HEK293 (cell line): ENCODE measurements around the gene WDR7.

ENCODE experiments used
- CTCF ChIA-PET: fragments of 350-600 bp; formaldehyde crosslinking; extraction: SDS; loops from one replicate; lab custom pipeline; 2021; ENCODE audit warnings: antibody characterized with exemption; lab: Yijun Ruan, JAX
- POLR2A ChIA-PET: fragments of 300-600 bp; formaldehyde crosslinking; extraction: SDS; loops from one replicate; lab custom pipeline; 2020; ENCODE audit warnings: antibody characterized with exemption, inconsistent platforms; lab: Yijun Ruan, JAX
- H3K27ac ChIP-seq: fragments of 200-500 bp; sonication (Bioruptor generic); 2 replicates; pipeline ENCODE4 v1.5.1; 2014; ENCODE audit warnings: low read depth, low read length, control low read depth, inconsistent platforms; ENCODE audit errors: extremely low read depth
- H3K36me3 ChIP-seq, 2 experiments: fragments of 200-500 bp in 1 of 2; sonication (Bioruptor generic) in 1 of 2; 1 replicate in 1 of 2; 2 replicates in 1 of 2; pipeline ENCODE4 v1.5.1; 2014 to 2017; ENCODE audit warnings: inconsistent platforms in 2 of 2, low read length in 2 of 2; ENCODE audit not compliant: control insufficient read depth in 2 of 2, insufficient read depth in 1 of 2
- H3K4me1 ChIP-seq: fragments of 200-500 bp; sonication (Bioruptor generic); 2 replicates; pipeline ENCODE4 v1.5.1; 2014; ENCODE audit warnings: mild to moderate bottlenecking, low read length, inconsistent platforms; ENCODE audit not compliant: control insufficient read depth, insufficient read depth
- H3K4me3 ChIP-seq: 2 replicates; pipeline ENCODE4 v1.5.1; 2011; ENCODE audit warnings: low read depth, mild to moderate bottlenecking, control low read depth, low read length, moderate library complexity
- H3K9me3 ChIP-seq: fragments of 200-500 bp; sonication (Bioruptor generic); 2 replicates; pipeline ENCODE4 v1.5.1; 2014; ENCODE audit warnings: low read depth, low read length, inconsistent platforms; ENCODE audit not compliant: control insufficient read depth, insufficient read depth
- BCL6B ChIP-seq: fragments of 450-650 bp; formaldehyde crosslinking; IDR thresholded peaks from 2 replicates; pipeline ENCODE4 v1.5.1; 2017; ENCODE audit warnings: missing biosample characterization, missing genetic modification characterization
- GLIS1 ChIP-seq: fragments of 450-650 bp; formaldehyde crosslinking; IDR thresholded peaks from 2 replicates; pipeline ENCODE4 v1.5.1; 2016; ENCODE audit warnings: missing biosample characterization, missing genetic modification characterization
- HOXA7 ChIP-seq: sonication (generic); formaldehyde crosslinking; IDR thresholded peaks from 2 replicates; pipeline ENCODE4 v1.8.1; 2022; ENCODE audit warnings: missing genetic modification reagents, borderline replicate concordance
- HOXD13 ChIP-seq: sonication (generic); formaldehyde crosslinking; IDR thresholded peaks from 2 replicates; pipeline ENCODE4 v1.8.0; 2022; ENCODE audit warnings: missing genetic modification reagents, borderline replicate concordance
- TSHZ1 ChIP-seq: fragments of 450-650 bp; formaldehyde crosslinking; IDR thresholded peaks from 2 replicates; pipeline ENCODE4 v1.5.1; 2016; ENCODE audit warnings: missing biosample characterization, missing genetic modification characterization, borderline replicate concordance
- ZFP41 ChIP-seq: fragments of 450-650 bp; formaldehyde crosslinking; IDR thresholded peaks from 2 replicates; pipeline ENCODE4 v1.5.1; 2016; ENCODE audit warnings: missing biosample characterization, missing genetic modification characterization, borderline replicate concordance
- ZNF10 ChIP-seq: fragments of 450-650 bp; formaldehyde crosslinking; IDR thresholded peaks from 2 replicates; pipeline ENCODE4 v1.5.1; 2017; ENCODE audit warnings: missing biosample characterization, missing genetic modification characterization
- ZNF133 ChIP-seq: fragments of 450-650 bp; formaldehyde crosslinking; IDR thresholded peaks from 2 replicates; pipeline ENCODE4 v1.5.1; 2016; ENCODE audit warnings: missing biosample characterization, missing genetic modification characterization
- ZNF140 ChIP-seq: fragments of 450-650 bp; formaldehyde crosslinking; IDR thresholded peaks from 2 replicates; pipeline ENCODE4 v1.5.1; 2016; ENCODE audit warnings: missing biosample characterization, missing genetic modification characterization
- ZNF175 ChIP-seq: fragments of 450-650 bp; formaldehyde crosslinking; IDR thresholded peaks from 2 replicates; pipeline ENCODE4 v1.5.1; 2016; ENCODE audit warnings: missing biosample characterization, missing genetic modification characterization
- ZNF280C ChIP-seq: fragments of 450-650 bp; formaldehyde crosslinking; IDR thresholded peaks from 2 replicates; pipeline ENCODE4 v1.5.1; 2016; ENCODE audit warnings: missing biosample characterization, missing genetic modification characterization
- ZNF280D ChIP-seq: fragments of 450-650 bp; formaldehyde crosslinking; IDR thresholded peaks from 2 replicates; pipeline ENCODE4 v1.5.1; 2016; ENCODE audit warnings: missing biosample characterization, missing genetic modification characterization
- ZNF621 ChIP-seq: fragments of 450-650 bp; formaldehyde crosslinking; IDR thresholded peaks from 2 replicates; pipeline ENCODE4 v1.5.1; 2017; ENCODE audit warnings: missing biosample characterization, missing genetic modification characterization
- ZNF664 ChIP-seq: fragments of 450-650 bp; formaldehyde crosslinking; IDR thresholded peaks from 2 replicates; pipeline ENCODE4 v1.5.1; 2016; ENCODE audit warnings: missing biosample characterization, missing genetic modification characterization
- ZNF670 ChIP-seq: fragments of 450-650 bp; formaldehyde crosslinking; IDR thresholded peaks from 2 replicates; pipeline ENCODE4 v1.5.1; 2016; ENCODE audit warnings: missing biosample characterization, missing genetic modification characterization, low read depth
- ZNF692 ChIP-seq: fragments of 450-650 bp; formaldehyde crosslinking; IDR thresholded peaks from 2 replicates; pipeline ENCODE4 v1.5.1; 2016; ENCODE audit warnings: missing biosample characterization, missing genetic modification characterization
- ZNF768 ChIP-seq: fragments of 450-650 bp; formaldehyde crosslinking; IDR thresholded peaks from 2 replicates; pipeline ENCODE4 v1.5.1; 2018; ENCODE audit warnings: missing biosample characterization, mild to moderate bottlenecking, missing genetic modification characterization
- ZNF777 ChIP-seq: fragments of 450-650 bp; formaldehyde crosslinking; IDR thresholded peaks from 2 replicates; pipeline ENCODE4 v1.5.1; 2017; ENCODE audit warnings: missing biosample characterization, missing genetic modification characterization, borderline replicate concordance
- ZSCAN23 ChIP-seq: fragments of 450-650 bp; formaldehyde crosslinking; IDR thresholded peaks from 2 replicates; pipeline ENCODE4 v1.5.1; 2016; ENCODE audit warnings: missing biosample characterization, missing genetic modification characterization

WDR7 gene

GRCh38 chr18:56606618-56607017, 44.5 kb upstream of the WDR7 start:
- Histone ChIP-seq H3K27ac (no peak overlapping the region), H3K9me3 (no peaks in the 10 kb centered on the region), H3K36me3 (peaks cover 45 to 62% of the 10 kb centered on the region in 2 experiments), H3K4me3 (no peak overlapping the region), H3K4me1 (no peaks in the 10 kb centered on the region)
- ChIA-PET POLR2A (no interaction called here), CTCF (interaction anchor here (0.5 kb wide), 1 partner anchor 739 kb away, joined by 3 read pairs; no protein-coding TSS in a partner anchor)
- TF ChIP-seq ZFP41 (tag by site-specific recombination) (no peak), ZNF664 (tag by site-specific recombination) (no peak), ZNF140 (tag by site-specific recombination) (no peak), ZNF10 (no peak), HOXA7 (CRISPR knock-in tag) (no peak), ZNF768 (tag by site-specific recombination) (no peak), ZNF692 (tag by site-specific recombination) (no peak), ZNF670 (tag by site-specific recombination) (no peak), ZNF621 (tag by site-specific recombination) (no peak), BCL6B (no peak), ZSCAN23 (tag by site-specific recombination) (no peak)

- H3K9me3 ChIP-seq = no peaks in the 10 kb centered on the region
- POLR2A ChIA-PET = interaction anchor here (0.9 kb wide), 1 partner anchor 22 kb away, joined by 3 read pairs; no protein-coding TSS in a partner anchor
- H3K4me3 ChIP-seq = no peak overlapping the region
- TF ChIP-seq GLIS1 (tag by site-specific recombination) (peak; percentile 41), ZNF133 (tag by site-specific recombination) (no peak)
- CTCF ChIA-PET = no interaction called here
- H3K27ac ChIP-seq = no peak overlapping the region
- H3K36me3 ChIP-seq = peaks cover 53 to 95% of the 10 kb centered on the region in 2 experiments
- H3K4me1 ChIP-seq = no peaks in the 10 kb centered on the region
Measured at GRCh38 chr18:56615738-56616520, 35.2 kb upstream of the WDR7 start.

GRCh38 chr18:56627991-56628390, 23.2 kb upstream of the WDR7 start:
- Histone ChIP-seq H3K9me3 (no peaks in the 10 kb centered on the region), H3K4me1 (peaks cover 14% of the 10 kb centered on the region), H3K27ac (no peak overlapping the region), H3K36me3 (peaks cover 14 to 28% of the 10 kb centered on the region in 2 experiments), H3K4me3 (no peak overlapping the region)
- ChIA-PET POLR2A (no interaction called here), CTCF (interaction anchor here (1.7 kb wide), 1 partner anchor 9 kb away, joined by 5 read pairs; no protein-coding TSS in a partner anchor)
- TF ChIP-seq ZNF280C (tag by site-specific recombination) = no peak
- no peak for TF ChIP-seq ZNF280D (tag by site-specific recombination)
- TF ChIP-seq HOXD13 (CRISPR knock-in tag) = no peak
- no peak for TF ChIP-seq ZNF175 (tag by site-specific recombination)
- no peak for TF ChIP-seq TSHZ1
- TF ChIP-seq ZNF777 = no peak
